IMR-90 (cell line): Measurements from ENCODE around the gene SH2D6. TPM values are rescaled to one million over a fixed set of nuclear protein-coding genes. Genes with fewer than 3 reads are reported as not detected.

Experiments used
- ATAC-seq: fragments of 200-7000 bp; cut with Tn5 transposase; 2 replicates; pipeline ENCODE4 v1.9.1; 2020; ENCODE audit warnings: low read depth, mild to moderate bottlenecking, moderate library complexity
- BruUV-seq: library from RNA; stranded (reverse); fragments of 400-500 nt; replicated peaks from 2 replicates; lab custom pipeline; 2021; lab: Mats Ljungman, UMichigan
- CTCF ChIA-PET: fragments of 300-600 bp; formaldehyde crosslinking; extraction: SDS; loops from one replicate; lab custom pipeline; 2021; ENCODE audit warnings: antibody characterized with exemption; lab: Yijun Ruan, JAX
- POLR2A ChIA-PET: fragments of 300-600 bp; sonication (Branson Sonifier 250); formaldehyde crosslinking; loops from one replicate; lab custom pipeline; 2022; ENCODE audit warnings: antibody characterized with exemption; ENCODE audit not compliant: unreplicated experiment; lab: Charles Lee
- DNase-seq: peaks from one replicate; pipeline ENCODE4 v3.0.0; 2013
- H2AFZ ChIP-seq: replicated peaks from 2 replicates; pipeline ENCODE3; 2013; ENCODE audit warnings: low read length, mild to moderate bottlenecking; ENCODE audit not compliant: poor library complexity
- H2AK5ac ChIP-seq: 2 replicates; pipeline ENCODE4 v1.6.1; 2013; ENCODE audit warnings: low read depth, low read length, inconsistent platforms
- H2AK9ac ChIP-seq: replicated peaks from 2 replicates; pipeline ENCODE3; 2013; ENCODE audit warnings: mild to moderate bottlenecking, low read depth, low read length, moderate library complexity; ENCODE audit not compliant: poor library complexity
- H2BK120ac ChIP-seq: 2 replicates; pipeline ENCODE4 v1.6.1; 2013; ENCODE audit warnings: low read depth, low read length, inconsistent platforms
- H2BK15ac ChIP-seq: 3 replicates; pipeline ENCODE4 v1.6.1; 2013; ENCODE audit warnings: low read depth, low read length, inconsistent platforms
- H2BK20ac ChIP-seq: 2 replicates; pipeline ENCODE4 v1.6.1; 2013; ENCODE audit warnings: low read depth, mild to moderate bottlenecking, inconsistent platforms, low read length, moderate library complexity
- H2BK5ac ChIP-seq: 2 replicates; pipeline ENCODE4 v1.6.1; 2013; ENCODE audit warnings: mild to moderate bottlenecking, low read depth, low read length, inconsistent platforms; ENCODE audit not compliant: poor library complexity, severe bottlenecking
- H3K14ac ChIP-seq: replicated peaks from 2 replicates; pipeline ENCODE4 v1.6.1; 2013; ENCODE audit warnings: low read depth, low read length, inconsistent platforms
- H3K18ac ChIP-seq: 2 replicates; pipeline ENCODE4 v1.6.1; 2013; ENCODE audit warnings: low read depth, low read length, control low read depth
- H3K23ac ChIP-seq: 2 replicates; pipeline ENCODE4 v1.6.1; 2013; ENCODE audit warnings: low read depth, low read length, inconsistent platforms
- H3K27ac ChIP-seq: 2 replicates; pipeline ENCODE4 v1.5.1; 2013; ENCODE audit warnings: mild to moderate bottlenecking, control low read depth, low read length; ENCODE audit not compliant: insufficient read depth
- H3K27me3 ChIP-seq: 2 replicates; pipeline ENCODE4 v1.6.1; 2013; ENCODE audit warnings: low read length; ENCODE audit not compliant: control insufficient read depth, insufficient read depth
- H3K36me3 ChIP-seq: 2 replicates; pipeline ENCODE4 v1.6.1; 2013; ENCODE audit warnings: low read length, mixed read lengths; ENCODE audit not compliant: control insufficient read depth, insufficient read depth
- H3K4ac ChIP-seq: 2 replicates; pipeline ENCODE4 v1.6.1; 2013; ENCODE audit warnings: low read depth, low read length, inconsistent platforms
- H3K4me1 ChIP-seq: 2 replicates; pipeline ENCODE4 v1.6.1; 2013; ENCODE audit warnings: low read length, mixed read lengths; ENCODE audit not compliant: control insufficient read depth, insufficient read depth
- H3K4me2 ChIP-seq: 2 replicates; pipeline ENCODE4 v1.6.1; 2013; ENCODE audit warnings: low read depth, mild to moderate bottlenecking, control low read depth, low read length, moderate library complexity
- H3K4me3 ChIP-seq: 2 replicates; pipeline ENCODE4 v1.5.1; 2013; ENCODE audit warnings: low read depth, mild to moderate bottlenecking, control low read depth, low read length, moderate library complexity; ENCODE audit not compliant: insufficient read depth
- H3K56ac ChIP-seq: 2 replicates; pipeline ENCODE4 v1.6.1; 2013; ENCODE audit warnings: low read length, inconsistent platforms; ENCODE audit not compliant: insufficient read depth; ENCODE audit errors: extremely low read depth
- H3K79me1 ChIP-seq, 2 experiments: 2 replicates each; pipeline ENCODE4 v1.6.1; 2013; ENCODE audit warnings: low read length in 2 of 2, inconsistent platforms in 1 of 2, low read depth in 1 of 2
- H3K9ac ChIP-seq: 2 replicates; pipeline ENCODE4 v1.6.1; 2013; ENCODE audit warnings: low read depth, low read length, control low read depth
- H3K9me1 ChIP-seq: 2 replicates; pipeline ENCODE4 v1.6.1; 2013; ENCODE audit warnings: low read length, inconsistent platforms; ENCODE audit not compliant: insufficient read depth
- H3K9me3 ChIP-seq: 2 replicates; pipeline ENCODE4 v1.6.1; 2013; ENCODE audit warnings: low read length; ENCODE audit not compliant: control insufficient read depth, insufficient read depth
- H4K20me1 ChIP-seq: 2 replicates; pipeline ENCODE4 v1.6.1; 2013; ENCODE audit warnings: low read length, inconsistent platforms; ENCODE audit not compliant: insufficient read depth
- H4K5ac ChIP-seq: 2 replicates; pipeline ENCODE4 v1.6.1; 2013; ENCODE audit warnings: mild to moderate bottlenecking, low read depth, low read length, control low read depth
- H4K8ac ChIP-seq, 2 experiments: 2 replicates each; pipeline ENCODE4 v1.6.1; 2013; ENCODE audit warnings: low read depth in 2 of 2, low read length in 2 of 2, control low read depth in 1 of 2, inconsistent platforms in 1 of 2
- H4K91ac ChIP-seq: 2 replicates; pipeline ENCODE4 v1.6.1; 2013; ENCODE audit warnings: low read depth, low read length, inconsistent platforms; ENCODE audit not compliant: insufficient read depth
- CEBPB ChIP-seq: IDR thresholded peaks from 2 replicates; pipeline ENCODE4 v1.6.1; 2012; ENCODE audit warnings: low read depth, low read length, improper control_type of control experiment
- CHD1 ChIP-seq: IDR thresholded peaks from 2 replicates; pipeline ENCODE4 v1.6.1; 2012; ENCODE audit warnings: low read depth, low read length, improper control_type of control experiment
- CTCF ChIP-seq: conservative IDR thresholded peaks from 2 replicates; pipeline ENCODE4 v1.5.1; 2012; ENCODE audit warnings: mild to moderate bottlenecking, low read depth, low read length, improper control_type of control experiment
- ELK1 ChIP-seq: fragments of 150-350 bp; IDR thresholded peaks from 2 replicates; pipeline ENCODE4 v1.6.1; 2016; ENCODE audit warnings: low read depth, mild to moderate bottlenecking, low read length, moderate library complexity, borderline replicate concordance
- FOS ChIP-seq: fragments of 150-350 bp; IDR thresholded peaks from 2 replicates; pipeline ENCODE4 v1.6.1; 2016; ENCODE audit warnings: low read depth, low read length
- MAFK ChIP-seq: IDR thresholded peaks from 2 replicates; pipeline ENCODE4 v1.6.1; 2012; ENCODE audit warnings: low read depth, low read length, improper control_type of control experiment
- MAZ ChIP-seq: IDR thresholded peaks from 2 replicates; pipeline ENCODE4 v1.6.1; 2012; ENCODE audit warnings: low read depth, mild to moderate bottlenecking, low read length, improper control_type of control experiment, moderate library complexity, borderline replicate concordance
- MXI1 ChIP-seq: IDR thresholded peaks from 2 replicates; pipeline ENCODE4 v1.6.1; 2012; ENCODE audit warnings: low read depth, mild to moderate bottlenecking, low read length, moderate library complexity, borderline replicate concordance
- NFE2L2 ChIP-seq: fragments of 150-350 bp; IDR thresholded peaks from 2 replicates; pipeline ENCODE4 v1.6.1; 2016; ENCODE audit warnings: low read depth, mild to moderate bottlenecking, low read length
- POLR2A ChIP-seq: IDR thresholded peaks from 2 replicates; pipeline ENCODE4 v1.6.1; 2012; ENCODE audit warnings: mild to moderate bottlenecking, low read depth, low read length
- RAD21 ChIP-seq: IDR thresholded peaks from 2 replicates; pipeline ENCODE4 v1.6.1; 2012; ENCODE audit warnings: low read length, improper control_type of control experiment
- RCOR1 ChIP-seq: IDR thresholded peaks from 2 replicates; pipeline ENCODE4 v1.6.1; 2012; ENCODE audit warnings: mild to moderate bottlenecking, low read length, improper control_type of control experiment; ENCODE audit not compliant: insufficient replicate concordance
- RFX5 ChIP-seq: IDR thresholded peaks from 2 replicates; pipeline ENCODE4 v1.8.0; 2012; ENCODE audit warnings: low read depth, mild to moderate bottlenecking, low read length, moderate library complexity
- SMC3 ChIP-seq: fragments of 150-350 bp; IDR thresholded peaks from 2 replicates; pipeline ENCODE4 v1.6.1; 2016; ENCODE audit warnings: low read depth, mild to moderate bottlenecking, antibody characterized with exemption, low read length, moderate library complexity
- USF2 ChIP-seq: fragments of 150-350 bp; IDR thresholded peaks from 2 replicates; pipeline ENCODE4 v1.6.1; 2017; ENCODE audit warnings: mild to moderate bottlenecking, antibody characterized with exemption, low read length, low read depth
- WGBS, 2 experiments: methylation state at CpG; one replicate each; pipeline versions ENCODE4 v1.1.5 to v1.1.7; 2013; ENCODE audit warnings: missing lambda C conversion rate in 2 of 2; ENCODE audit not compliant: insufficient read length in 1 of 2; ENCODE audit errors: extremely low coverage in 2 of 2; 5-methylcytosine and 5-hydroxymethylcytosine counted together
- dilution Hi-C: fragments of 300-500 bp; cut with HindIII; formaldehyde crosslinking; loops from one replicate; pipeline ENCODE4 v1.14.3; 2018; ENCODE audit warnings: low sequenced_read_pairs; ENCODE audit not compliant: unreplicated experiment
- in situ Hi-C: fragments of 300-500 bp; cut with MboI; formaldehyde crosslinking; loops from 3 replicates; pipeline ENCODE4 v1.14.3; 2019; ENCODE audit warnings: low sequenced_read_pairs, inconsistent platforms, mixed read lengths
- intact Hi-C: fragments of 100-400 bp; cut with micrococcal nuclease; formaldehyde crosslinking; loops from 2 replicates; pipeline ENCODE4 v1.10.0; 2022
- polyA plus RNA-seq, 3 experiments: library from polyadenylated mRNA; depleted of rRNA; stranded (reverse); fragments of >200 nt; gene quantifications; 2 replicates each; pipeline ENCODE4 v1.2.3, GENCODE V29; 2012; ENCODE audit warnings: low replicate concordance in 1 of 3
- total RNA-seq: library from RNA; depleted of rRNA; stranded (reverse); fragments of >200 nt; gene quantifications from 2 replicates; pipeline ENCODE4 v1.2.3, GENCODE V29; 2012

Gene SH2D6
- total and polyA plus RNA-seq, 2 of the 4 experiments (the other 2 are of a cell fraction): 0.32 to 0.36 TPM

- Histone ChIP-seq H2AK9ac (no peak overlapping the region), H2BK20ac (no peak overlapping the region), H2AFZ (no peak overlapping the region), H4K91ac (no peak overlapping the region), H4K20me1 (no peaks in the 10 kb centered on the region), H3K56ac (no peak overlapping the region), H3K14ac (no peak overlapping the region), H3K9me1 (no peaks in the 10 kb centered on the region), H3K23ac (no peak overlapping the region), H4K8ac (no peak overlapping the region), H2BK15ac (no peak overlapping the region), H2AK5ac (no peak overlapping the region), H3K4me1 (peaks cover 6% of the 10 kb centered on the region; the same call in 1 of the 2 replicates), H3K36me3 (no peaks in the 10 kb centered on the region), H3K9ac (no peak overlapping the region), H3K4me3 (no peak overlapping the region), H3K27ac (no peak overlapping the region), H3K18ac (0 out of 2 replicates have a peak overlapping the region, but pooled peaks have one; percentile 20), H3K79me1 (no peaks in the 10 kb centered on the region), H3K9me3 (no peaks in the 10 kb centered on the region), H2BK5ac (no peak overlapping the region), H3K4me2 (no peak overlapping the region), H3K27me3 (no peaks in the 10 kb centered on the region), H2BK120ac (no peak overlapping the region), H4K5ac (no peak overlapping the region), H3K4ac (no peak overlapping the region)
- ChIA-PET CTCF (interaction anchor here (0.6 kb wide), 1 partner anchor 45 kb away, joined by 4 read pairs; no protein-coding TSS in a partner anchor), POLR2A (interaction anchor here (1.0 kb wide), 1 partner anchor 9 kb away, joined by 3 read pairs; no protein-coding TSS in a partner anchor)
- dilution Hi-C loops (no loop called here), in situ Hi-C loops (no loop called here), intact Hi-C loops (no loop called here)
- ATAC-seq: no peak; the same call in 1 of the 2 replicates
- no peak for DNase-seq
- no CpG with 5 or more reads among the region's 3 CpGs for WGBS, 2 experiments
- BruUV-seq: no TSS peak
- TF ChIP-seq POLR2A (no peak), CHD1 (no peak), RFX5 (no peak), CTCF (no peak), MXI1 (no peak), ELK1 (no peak), MAFK (no peak), MAZ (no peak), FOS (no peak), RCOR1 (no peak), CEBPB (no peak), SMC3 (no peak), NFE2L2 (no peak), RAD21 (no peak), USF2 (no peak)
These were observed 57.4 kb downstream of the SH2D6 start for GRCh38 chr2:85475799-85476490.
